Activated effector memory CD4-positive, alpha-beta T cell treated with Interleukin-2 at 50 U/mL for 16 hours (primary cell): ENCODE measurements around the gene FN3K.

Experiments
- DNase-seq: peaks from one replicate; pipeline ENCODE4 v3.0.0-alpha.2; 2020

Gene FN3K

GRCh38 chr17:82797061-82797460 lies 61.6 kb downstream of the FN3K start:
- no peak for DNase-seq

- DNase-seq: no peak
Measured at GRCh38 chr17:82798752-82799151, 63.3 kb downstream of the FN3K start.

- DNase-seq: no peak
Measured at GRCh38 chr17:82799591-82799990, 64.2 kb downstream of the FN3K start.
